Activated B cell treated with CpG ODN at 0.5 μM for 24 hours (primary cell): ENCODE results near the gene TRIM62. TPM values are rescaled to one million over a fixed set of nuclear protein-coding genes. Genes with fewer than 3 reads are reported as not detected.

Source experiments
- ATAC-seq: fragments of 200-7000 bp; cut with Tn5 transposase; one replicate; pipeline ENCODE4 v1.10.0; 2021; ENCODE audit warnings: low read depth, mild to moderate bottlenecking, moderate library complexity
- CTCF ChIA-PET: fragments of 350-600 bp; sonication (Branson Sonifier 250); formaldehyde crosslinking; loops from one replicate; lab custom pipeline; 2021; ENCODE audit warnings: antibody characterized with exemption; lab: Charles Lee
- POLR2A ChIA-PET: fragments of 350-600 bp; sonication (Branson Sonifier 250); formaldehyde crosslinking; loops from one replicate; lab custom pipeline; 2021; ENCODE audit warnings: antibody characterized with exemption; lab: Charles Lee
- DNase-seq: peaks from one replicate; pipeline ENCODE4 v3.0.0; 2022
- H3K27ac Mint-ChIP-seq: one replicate; pipeline ENCODE4 v1.8.0; 2020; ENCODE audit warnings: mixed read lengths
- H3K27me3 Mint-ChIP-seq: one replicate; pipeline ENCODE4 v1.8.0; 2021; ENCODE audit warnings: mixed read lengths
- H3K36me3 Mint-ChIP-seq: one replicate; pipeline ENCODE4 v1.8.0; 2021; ENCODE audit warnings: low read depth, mixed read lengths
- H3K4me1 Mint-ChIP-seq: one replicate; pipeline ENCODE4 v1.8.0; 2021; ENCODE audit warnings: mixed read lengths
- H3K4me3 Mint-ChIP-seq: one replicate; pipeline ENCODE4 v1.8.0; 2020; ENCODE audit warnings: mild to moderate bottlenecking, mixed read lengths
- H3K9me3 Mint-ChIP-seq: one replicate; pipeline ENCODE4 v1.8.0; 2020; ENCODE audit warnings: mixed read lengths
- CTCF ChIP-seq: fragments of 200-600 bp; IDR thresholded peaks from one replicate; pipeline ENCODE4 v1.8.0; 2022; ENCODE audit warnings: antibody characterized with exemption, mild to moderate bottlenecking
- intact Hi-C: fragments of 100-400 bp; cut with micrococcal nuclease; formaldehyde crosslinking; loops from one replicate; pipeline ENCODE4 v1.15.1; 2024
- total RNA-seq: library from RNA; stranded (reverse); gene quantifications from 2 replicates; pipeline ENCODE4 v1.2.3, GENCODE V29; 2022

The TRIM62 gene
- total RNA-seq: 10.1 and 10.9 TPM in 2 replicates

GRCh38 chr1:33181921-33182341 is at the start of gene TRIM62:
TSS of gene TRIM62 (minus strand) at chr1:33182043. CDS start at chr1:33181432, 611 bp downstream.
- Mint-ChIP-seq H3K9me3 (no peaks in the 10 kb centered on the region), H3K27me3 (peaks cover 9% of the 10 kb centered on the region), H3K4me1 (peaks cover 21% of the 10 kb centered on the region), H3K27ac (peak within 1 kb of the TSS; percentile 79), H3K4me3 (peak within 1 kb of the TSS; percentile 89), H3K36me3 (peaks cover 3% of the 10 kb centered on the region)
- intact Hi-C loops: loop anchor here (2.0 to 5.0 kb wide), 3 partner anchors 75 to 365 kb away; partner anchors contain the start of genes S100PBP, YARS1, ZNF362 and ZSCAN20
- ChIA-PET CTCF (interaction anchor here (2.2 kb wide), 1 partner anchor 55 kb away, joined by 9 read pairs; no protein-coding TSS in a partner anchor), POLR2A (interaction anchor here (0.6 to 2.6 kb wide), 11 partner anchors 55 to 1393 kb away, joined by 3 to 54 read pairs (median 4); partner anchors contain the start of genes S100PBP and YARS1)
- peak; percentile 67 for ATAC-seq
- no peak for TF ChIP-seq CTCF
- peak; percentile 80 for DNase-seq

GRCh38 chr1:33231166-33231565 is 49.3 kb upstream of the TRIM62 start:
- Mint-ChIP-seq H3K4me3 (no peak overlapping the region), H3K27me3 (peaks cover 24% of the 10 kb centered on the region), H3K27ac (no peak overlapping the region), H3K9me3 (no peaks in the 10 kb centered on the region), H3K36me3 (no peaks in the 10 kb centered on the region), H3K4me1 (no peaks in the 10 kb centered on the region)
- intact Hi-C loops: no loop called here
- CTCF ChIA-PET: interaction anchor here (1.0 kb wide), 1 partner anchor 67 kb away, joined by 3 read pairs; no protein-coding TSS in a partner anchor
- TF ChIP-seq CTCF: no peak
- DNase-seq (no peak), ATAC-seq (no peak)
- POLR2A ChIA-PET: no interaction called here

- H3K36me3 Mint-ChIP-seq: no peaks in the 10 kb centered on the region
- ChIA-PET CTCF (no interaction called here), POLR2A (no interaction called here)
- ATAC-seq (no peak), DNase-seq (no peak)
- H3K4me1 Mint-ChIP-seq: no peaks in the 10 kb centered on the region
- no peak overlapping the region for H3K27ac Mint-ChIP-seq
- no peak overlapping the region for H3K4me3 Mint-ChIP-seq
- peaks cover 10% of the 10 kb centered on the region for H3K9me3 Mint-ChIP-seq
- no peak for TF ChIP-seq CTCF
- H3K27me3 Mint-ChIP-seq: peaks cover 18% of the 10 kb centered on the region
- intact Hi-C loops: no loop called here
Observed at GRCh38 chr1:33228935-33229487, 47.2 kb upstream of the TRIM62 start.

- ATAC-seq (no peak), DNase-seq (no peak)
- ChIA-PET POLR2A (no interaction called here), CTCF (no interaction called here)
- H3K9me3 Mint-ChIP-seq: peaks cover 16% of the 10 kb centered on the region
- TF ChIP-seq CTCF: no peak
- no peak overlapping the region for H3K4me3 Mint-ChIP-seq
- H3K4me1 Mint-ChIP-seq: no peaks in the 10 kb centered on the region
- H3K36me3 Mint-ChIP-seq: no peaks in the 10 kb centered on the region
- H3K27me3 Mint-ChIP-seq: peaks cover 12% of the 10 kb centered on the region
- intact Hi-C loops: no loop called here
- no peak overlapping the region for H3K27ac Mint-ChIP-seq
Observed at GRCh38 chr1:33225586-33225985, 43.7 kb upstream of the TRIM62 start.

- Mint-ChIP-seq H3K36me3 (no peaks in the 10 kb centered on the region), H3K4me1 (no peaks in the 10 kb centered on the region), H3K9me3 (peaks cover 16% of the 10 kb centered on the region), H3K4me3 (no peak overlapping the region), H3K27me3 (peaks cover 12% of the 10 kb centered on the region), H3K27ac (no peak overlapping the region)
- ChIA-PET CTCF (no interaction called here), POLR2A (interaction anchor here (1.0 kb wide), 1 partner anchor 97 kb away, joined by 3 read pairs; no protein-coding TSS in a partner anchor)
- TF ChIP-seq CTCF: no peak
- DNase-seq (no peak), ATAC-seq (no peak)
- intact Hi-C loops: no loop called here
Observed at GRCh38 chr1:33224166-33224707, 42.4 kb upstream of the TRIM62 start.
